ENCODE data around the gene RABGAP1L. TPM values are rescaled to one million over a fixed set of nuclear protein-coding genes. Genes with fewer than 3 reads are reported as not detected.

Gene RABGAP1L
- total and polyA plus RNA-seq, 2 donors (not counting 3 experiments of a cell fraction or from before 2014, with no cell fraction given), result 6.4 to 22.2 TPM

DNA sequence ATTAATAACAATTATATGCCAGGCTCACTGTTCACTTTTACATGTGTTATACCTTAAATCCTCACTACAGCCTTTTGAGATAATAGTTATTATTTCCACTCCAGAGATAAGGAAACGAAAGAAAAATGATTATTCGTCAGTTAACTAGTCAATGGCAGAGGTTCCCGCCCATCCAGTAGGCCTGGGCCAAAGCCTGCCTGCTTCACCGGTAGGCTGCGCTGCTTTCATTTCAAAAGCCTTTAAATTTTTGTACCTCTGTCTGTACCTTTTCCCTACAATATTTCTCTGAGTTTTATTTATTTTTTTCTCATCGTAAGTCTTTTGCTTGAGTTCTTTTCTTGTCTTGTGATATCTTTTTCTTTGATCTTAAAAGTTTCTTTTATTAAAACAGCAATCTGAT lies 292.1 kb downstream of the RABGAP1L start:
- no peak overlapping the region for H3K27ac ChIP-seq (ENCODE audit: insufficient read depth, low read depth, low read length)
- ChIA-PET CTCF (interaction anchor here (1.2 to 1.8 kb wide), 3 partner anchors 14 to 189 kb away, joined by 3 to 8 read pairs (median 3); no protein-coding TSS in a partner anchor), POLR2A (no interaction called here)
- BruUV-seq (replicated peaks), result no TSS peak
- H4K20me1 ChIP-seq (replicated peaks; ENCODE audit: control insufficient read depth, extremely low read depth, insufficient read depth, low read length), result no peaks in the 10 kb centered on the region
- no peaks in the 10 kb centered on the region for H3K36me3 ChIP-seq (ENCODE audit: control insufficient read depth in 2 of 2, extremely low read depth in 1 of 2, insufficient read depth in 2 of 2, low read length in 2 of 2)
- intact Hi-C loops (cut with micrococcal nuclease) (no loop called here), dilution Hi-C loops (cut with MboI; ENCODE audit: extremely low pct_ligation_motif_present, low sequenced_read_pairs) (no loop called here)
- no peak for TF ChIP-seq JUN (IDR thresholded peaks at IDR 0.05; ENCODE audit: borderline replicate concordance, insufficient read depth, insufficient read length, low read depth)
- TF ChIP-seq GATA2 (IDR thresholded peaks at IDR 0.05; ENCODE audit: insufficient read depth, insufficient read length, low read depth, low read length), result no peak
- TF ChIP-seq, protein P1, sequence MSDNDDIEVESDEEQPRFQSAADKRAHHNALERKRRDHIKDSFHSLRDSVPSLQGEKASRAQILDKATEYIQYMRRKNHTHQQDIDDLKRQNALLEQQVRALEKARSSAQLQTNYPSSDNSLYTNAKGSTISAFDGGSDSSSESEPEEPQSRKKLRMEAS (IDR thresholded peaks at IDR 0.05; ENCODE audit: insufficient read depth, insufficient read length), result no peak
- TF ChIP-seq POLR2AphosphoS5 (IDR thresholded peaks at IDR 0.05; ENCODE audit: insufficient read depth, low read depth, low read length), result no peak
- TF ChIP-seq, protein P2, sequence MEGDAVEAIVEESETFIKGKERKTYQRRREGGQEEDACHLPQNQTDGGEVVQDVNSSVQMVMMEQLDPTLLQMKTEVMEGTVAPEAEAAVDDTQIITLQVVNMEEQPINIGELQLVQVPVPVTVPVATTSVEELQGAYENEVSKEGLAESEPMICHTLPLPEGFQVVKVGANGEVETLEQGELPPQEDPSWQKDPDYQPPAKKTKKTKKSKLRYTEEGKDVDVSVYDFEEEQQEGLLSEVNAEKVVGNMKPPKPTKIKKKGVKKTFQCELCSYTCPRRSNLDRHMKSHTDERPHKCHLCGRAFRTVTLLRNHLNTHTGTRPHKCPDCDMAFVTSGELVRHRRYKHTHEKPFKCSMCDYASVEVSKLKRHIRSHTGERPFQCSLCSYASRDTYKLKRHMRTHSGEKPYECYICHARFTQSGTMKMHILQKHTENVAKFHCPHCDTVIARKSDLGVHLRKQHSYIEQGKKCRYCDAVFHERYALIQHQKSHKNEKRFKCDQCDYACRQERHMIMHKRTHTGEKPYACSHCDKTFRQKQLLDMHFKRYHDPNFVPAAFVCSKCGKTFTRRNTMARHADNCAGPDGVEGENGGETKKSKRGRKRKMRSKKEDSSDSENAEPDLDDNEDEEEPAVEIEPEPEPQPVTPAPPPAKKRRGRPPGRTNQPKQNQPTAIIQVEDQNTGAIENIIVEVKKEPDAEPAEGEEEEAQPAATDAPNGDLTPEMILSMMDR (IDR thresholded peaks at IDR 0.05; ENCODE audit: extremely low read depth in 1 of 2, insufficient read depth in 1 of 2, low read depth in 1 of 2, low read length in 2 of 2), result no peak
- TF ChIP-seq FOS (IDR thresholded peaks at IDR 0.05; ENCODE audit: borderline replicate concordance, insufficient read depth, low read length), result no peak
- TF ChIP-seq POLR2A (IDR thresholded peaks at IDR 0.05; ENCODE audit: low read depth, low read length), result no peak
- TF ChIP-seq MYC (IDR thresholded peaks at IDR 0.05; ENCODE audit: low read depth, low read length), result no peak
- TF ChIP-seq EZH2 (IDR thresholded peaks at IDR 0.05; ENCODE audit: borderline replicate concordance, low read depth, low read length, severe bottlenecking), result no peak
- no peak overlapping the region for H3K9ac ChIP-seq (replicated peaks; ENCODE audit: extremely low read depth, insufficient read depth, low read length)
- H3K9me1 ChIP-seq (replicated peaks; ENCODE audit: control insufficient read depth, extremely low read depth, insufficient read depth, low read length), result no peaks in the 10 kb centered on the region
- H3K4me1 ChIP-seq (ENCODE audit: control insufficient read depth, extremely low read depth, insufficient read depth, low read length), result no peaks in the 10 kb centered on the region
- H3K27me3 ChIP-seq (ENCODE audit: control insufficient read depth in 2 of 2, insufficient read depth in 2 of 2, low read length in 2 of 2), result no peaks in the 10 kb centered on the region
- H3K4me3 ChIP-seq (replicated peaks in 1 of 3; ENCODE audit: insufficient read depth in 1 of 3, low read depth in 1 of 3, low read length in 3 of 3), result no peak overlapping the region
- no peak overlapping the region for H2AFZ ChIP-seq (ENCODE audit: low read depth, low read length)
- no peak overlapping the region for H3K4me2 ChIP-seq (ENCODE audit: insufficient read depth, low read length)
- H3K9me3 ChIP-seq (replicated peaks; ENCODE audit: control insufficient read depth, insufficient read depth, low read length), result no peaks in the 10 kb centered on the region
- DNase-seq (ENCODE audit: low read depth, low spot score) (no peak), FAIRE-seq (no peak)
- H3K79me2 ChIP-seq (ENCODE audit: control insufficient read depth, insufficient read depth, low read length), result no peaks in the 10 kb centered on the region

Measured in endothelial cell of umbilical vein (primary cell).